ENCODE measurements around the gene SYNJ2. TPM values are rescaled to one million over a fixed set of nuclear protein-coding genes. Genes with fewer than 3 reads are reported as not detected.

The SYNJ2 gene
- total RNA-seq, 1 experiment from 2014 or later = 29.1 TPM

DNA sequence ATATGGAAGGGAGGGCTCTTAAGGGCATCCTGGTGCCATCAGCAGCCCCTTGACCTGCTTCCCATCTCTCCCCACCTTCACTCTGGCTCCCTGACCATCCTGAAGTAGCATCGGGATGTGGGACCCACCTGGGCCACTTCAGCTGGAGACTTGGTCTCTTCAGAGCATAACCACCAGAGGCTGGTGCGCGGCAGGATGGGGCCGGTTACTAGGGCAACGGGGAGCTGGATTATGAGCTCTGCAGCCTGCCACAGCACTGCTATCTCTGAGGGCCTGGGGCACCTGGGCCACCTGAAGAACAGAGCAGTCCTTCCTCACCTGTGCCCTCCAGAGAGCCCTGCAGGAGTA lies 79.7 kb downstream of the SYNJ2 start:
- CTCF ChIA-PET = interaction anchor here (1.1 to 1.9 kb wide), 4 partner anchors 11 to 80 kb away, joined by 3 to 8 read pairs (median 6); partner anchors contain the start of gene SYNJ2
- no peaks in the 10 kb centered on the region for H3K27me3 Mint-ChIP-seq (ENCODE audit: unreplicated experiment)
- TF ChIP-seq, protein P1, sequence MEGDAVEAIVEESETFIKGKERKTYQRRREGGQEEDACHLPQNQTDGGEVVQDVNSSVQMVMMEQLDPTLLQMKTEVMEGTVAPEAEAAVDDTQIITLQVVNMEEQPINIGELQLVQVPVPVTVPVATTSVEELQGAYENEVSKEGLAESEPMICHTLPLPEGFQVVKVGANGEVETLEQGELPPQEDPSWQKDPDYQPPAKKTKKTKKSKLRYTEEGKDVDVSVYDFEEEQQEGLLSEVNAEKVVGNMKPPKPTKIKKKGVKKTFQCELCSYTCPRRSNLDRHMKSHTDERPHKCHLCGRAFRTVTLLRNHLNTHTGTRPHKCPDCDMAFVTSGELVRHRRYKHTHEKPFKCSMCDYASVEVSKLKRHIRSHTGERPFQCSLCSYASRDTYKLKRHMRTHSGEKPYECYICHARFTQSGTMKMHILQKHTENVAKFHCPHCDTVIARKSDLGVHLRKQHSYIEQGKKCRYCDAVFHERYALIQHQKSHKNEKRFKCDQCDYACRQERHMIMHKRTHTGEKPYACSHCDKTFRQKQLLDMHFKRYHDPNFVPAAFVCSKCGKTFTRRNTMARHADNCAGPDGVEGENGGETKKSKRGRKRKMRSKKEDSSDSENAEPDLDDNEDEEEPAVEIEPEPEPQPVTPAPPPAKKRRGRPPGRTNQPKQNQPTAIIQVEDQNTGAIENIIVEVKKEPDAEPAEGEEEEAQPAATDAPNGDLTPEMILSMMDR (IDR thresholded peaks at IDR 0.05; ENCODE audit: unreplicated experiment) = no peak
- peak overlapping the region; percentile 99 for H3K27ac Mint-ChIP-seq (ENCODE audit: unreplicated experiment)
- DNase-seq = no peak
- H3K4me3 Mint-ChIP-seq (ENCODE audit: low read depth, unreplicated experiment) = no peak overlapping the region
- peaks cover 32% of the 10 kb centered on the region for H3K36me3 Mint-ChIP-seq (ENCODE audit: insufficient read depth, unreplicated experiment)
- H3K9me3 Mint-ChIP-seq (ENCODE audit: low read depth, unreplicated experiment) = no peaks in the 10 kb centered on the region
- peaks cover 26% of the 10 kb centered on the region for H3K4me1 Mint-ChIP-seq (ENCODE audit: low read depth, unreplicated experiment)
- no TSS peak for BruUV-seq (replicated peaks)
- intact Hi-C loops (cut with micrococcal nuclease; ENCODE audit: unreplicated experiment) = no loop called here

DNA sequence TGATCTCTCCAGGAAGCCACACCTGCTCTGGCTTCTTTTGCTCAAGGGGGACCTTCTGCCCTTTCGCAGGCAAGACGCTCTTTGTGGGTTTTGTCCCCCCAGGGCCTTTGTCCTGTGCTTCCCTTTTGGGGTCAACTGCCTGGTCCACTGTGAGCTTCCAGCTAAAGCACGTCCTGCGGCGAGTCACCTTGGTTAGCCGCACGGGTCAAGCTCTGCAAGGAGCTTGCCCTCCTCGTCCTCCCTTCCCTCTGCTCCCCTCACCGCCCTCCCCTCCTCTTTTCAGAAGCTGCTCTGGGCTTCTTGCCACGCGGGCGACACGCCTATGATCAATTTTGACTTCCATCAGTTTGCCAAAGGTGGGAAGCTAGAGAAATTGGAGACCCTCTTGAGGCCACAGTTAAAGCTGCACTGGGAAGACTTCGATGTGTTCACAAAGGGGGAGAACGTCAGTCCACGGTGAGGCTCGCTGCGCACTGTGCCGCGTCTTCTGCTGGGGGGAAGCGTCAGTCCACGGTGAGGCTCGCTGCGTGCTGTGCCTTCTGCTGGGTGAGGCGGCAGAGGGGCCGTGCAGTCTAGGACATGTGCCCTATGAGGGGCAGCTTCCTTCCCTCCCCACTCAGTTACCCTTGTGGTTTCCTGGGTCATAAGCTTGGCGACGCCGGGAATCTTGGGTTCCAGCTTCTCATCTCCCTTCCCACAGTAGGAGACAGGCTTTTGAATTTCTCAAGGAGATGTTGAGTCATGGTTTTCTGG lies 80.2 kb downstream of the SYNJ2 start:
- H3K36me3 Mint-ChIP-seq (ENCODE audit: insufficient read depth, unreplicated experiment) = peaks cover 32% of the 10 kb centered on the region
- peaks cover 25% of the 10 kb centered on the region for H3K4me1 Mint-ChIP-seq (ENCODE audit: low read depth, unreplicated experiment)
- H3K9me3 Mint-ChIP-seq (ENCODE audit: low read depth, unreplicated experiment) = no peaks in the 10 kb centered on the region
- no peak overlapping the region for H3K4me3 Mint-ChIP-seq (ENCODE audit: low read depth, unreplicated experiment)
- no peak for DNase-seq
- CTCF ChIA-PET = interaction anchor here (1.5 kb wide), 1 partner anchor 10 kb away, joined by 8 read pairs; no protein-coding TSS in a partner anchor
- intact Hi-C loops (cut with micrococcal nuclease; ENCODE audit: unreplicated experiment) = no loop called here
- no peaks in the 10 kb centered on the region for H3K27me3 Mint-ChIP-seq (ENCODE audit: unreplicated experiment)
- no peak overlapping the region for H3K27ac Mint-ChIP-seq (ENCODE audit: unreplicated experiment)
- BruUV-seq (replicated peaks) = no TSS peak
- TF ChIP-seq, protein P1 (IDR thresholded peaks at IDR 0.05; ENCODE audit: unreplicated experiment) = no peak

DNA sequence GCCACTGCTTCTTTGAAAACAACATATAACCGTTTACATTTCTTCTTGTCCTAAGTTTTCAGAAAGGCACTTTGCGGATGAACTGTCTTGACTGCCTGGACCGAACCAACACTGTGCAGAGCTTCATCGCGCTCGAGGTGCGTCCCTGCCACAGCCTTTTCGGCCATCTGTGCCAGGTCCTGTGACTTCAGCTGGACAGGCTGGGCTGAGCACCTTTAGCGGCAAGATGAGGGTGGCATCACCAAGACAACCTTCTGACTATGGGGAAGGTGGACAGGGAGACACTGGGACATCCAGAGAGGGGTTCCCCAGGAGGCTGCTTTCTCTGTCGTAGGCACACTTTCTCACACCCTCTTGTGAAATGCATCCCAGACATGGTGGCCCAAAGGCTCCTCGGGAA lies 82.1 kb downstream of the SYNJ2 start:
- intact Hi-C loops (cut with micrococcal nuclease; ENCODE audit: unreplicated experiment) = no loop called here
- Mint-ChIP-seq H3K4me1 (ENCODE audit: low read depth, unreplicated experiment) (peaks cover 33% of the 10 kb centered on the region), H3K36me3 (ENCODE audit: insufficient read depth, unreplicated experiment) (peaks cover 27% of the 10 kb centered on the region), H3K9me3 (ENCODE audit: low read depth, unreplicated experiment) (no peaks in the 10 kb centered on the region), H3K27me3 (ENCODE audit: unreplicated experiment) (no peaks in the 10 kb centered on the region), H3K27ac (ENCODE audit: unreplicated experiment) (no peak overlapping the region), H3K4me3 (ENCODE audit: low read depth, unreplicated experiment) (no peak overlapping the region)
- CTCF ChIA-PET = no interaction called here
- DNase-seq = no peak
- BruUV-seq (replicated peaks) = no TSS peak
- TF ChIP-seq, protein P1 (IDR thresholded peaks at IDR 0.05; ENCODE audit: unreplicated experiment) = no peak

DNA sequence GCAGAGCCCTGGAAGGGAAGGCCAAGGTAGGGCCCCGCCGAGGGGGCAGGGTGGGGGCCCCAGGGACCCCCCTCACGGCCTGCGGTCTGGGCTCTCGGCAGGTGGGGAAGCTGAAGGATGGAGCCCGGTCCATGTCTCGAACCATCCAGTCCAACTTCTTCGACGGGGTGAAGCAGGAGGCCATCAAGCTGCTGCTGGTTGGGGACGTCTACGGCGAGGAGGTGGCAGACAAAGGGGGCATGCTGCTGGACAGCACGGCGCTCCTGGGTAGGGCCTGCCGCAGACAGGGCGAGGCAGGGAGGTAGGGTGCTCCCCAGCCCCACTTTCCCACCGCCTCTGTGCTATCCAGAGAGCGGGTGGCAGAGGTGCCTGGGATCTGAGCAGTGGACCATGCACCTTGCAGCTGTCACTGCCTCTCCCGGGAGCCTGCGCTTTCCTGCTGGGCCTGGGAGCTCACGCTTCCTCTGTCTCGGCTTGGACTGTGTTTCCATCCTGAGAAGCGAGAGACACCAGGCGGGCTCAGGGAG lies 83.1 kb downstream of the SYNJ2 start:
- no peak for DNase-seq
- Mint-ChIP-seq H3K9me3 (ENCODE audit: low read depth, unreplicated experiment) (no peaks in the 10 kb centered on the region), H3K27me3 (ENCODE audit: unreplicated experiment) (no peaks in the 10 kb centered on the region), H3K4me3 (ENCODE audit: low read depth, unreplicated experiment) (no peak overlapping the region), H3K4me1 (ENCODE audit: low read depth, unreplicated experiment) (peaks cover 44% of the 10 kb centered on the region), H3K27ac (ENCODE audit: unreplicated experiment) (no peak overlapping the region), H3K36me3 (ENCODE audit: insufficient read depth, unreplicated experiment) (peaks cover 33% of the 10 kb centered on the region)
- TF ChIP-seq, protein P1 (IDR thresholded peaks at IDR 0.05; ENCODE audit: unreplicated experiment) = no peak
- no TSS peak for BruUV-seq (replicated peaks)
- CTCF ChIA-PET = no interaction called here
- intact Hi-C loops (cut with micrococcal nuclease; ENCODE audit: unreplicated experiment) = no loop called here

All from Calu3 (cell line).